GM10266 (cell line): ENCODE data around the gene ATAD2B.
"Not testable (repeated sequence)": the region's sequence is repeated elsewhere in the genome, so short reads cannot be mapped to it uniquely, and the experiment has no call there.

Experiments
- DNase-seq: peaks from one replicate; pipeline ENCODE4 v3.0.0; 2012; ENCODE audit errors: extremely low spot score
- CTCF ChIP-seq: IDR thresholded peaks from 2 replicates; pipeline ENCODE4 v1.5.1; 2012; ENCODE audit warnings: mild to moderate bottlenecking, low read depth; ENCODE audit not compliant: control insufficient read depth, insufficient read depth; ENCODE audit errors: missing control alignments

The ATAD2B gene

GRCh38 chr2:23926750-23927571, at the start of gene ATAD2B:
Gene ATAD2B, minus strand, starts transcription at chr2:23927123. Its CDS starts 353 bp downstream, at chr2:23926770.
- DNase-seq = peak; percentile 93
- peak; percentile 99 for TF ChIP-seq CTCF

GRCh38 chr2:23967846-23968245, 40.9 kb upstream of the ATAD2B start:
- no peak for DNase-seq
- TF ChIP-seq CTCF = no peak

GRCh38 chr2:23954325-23955014, 27.5 kb upstream of the ATAD2B start:
- TF ChIP-seq CTCF = no peak
- DNase-seq = no peak

GRCh38 chr2:23953625-23954024, 26.7 kb upstream of the ATAD2B start:
- no peak for TF ChIP-seq CTCF
- no peak for DNase-seq

GRCh38 chr2:23952558-23952957, 25.6 kb upstream of the ATAD2B start:
- DNase-seq = not testable (repeated sequence)

GRCh38 chr2:23947350-23947749, 20.4 kb upstream of the ATAD2B start:
- TF ChIP-seq CTCF = no peak
- DNase-seq = no peak

GRCh38 chr2:23944976-23945375, 18.1 kb upstream of the ATAD2B start:
- no peak for TF ChIP-seq CTCF
- DNase-seq = no peak
